SIG-M5 treated with dmso at 0.1 percent for 504 hours (cell line): ENCODE results near the gene GCK.

ENCODE experiments used
- DNase-seq: peaks from one replicate; lab custom pipeline; 2025; ENCODE audit not compliant: unreplicated experiment; lab: John Stamatoyannopoulos, UW

Gene GCK

GRCh38 chr7:44120395-44120794 lies 68.8 kb downstream of the GCK start:
- no peak for DNase-seq

- no peak for DNase-seq
Measured at GRCh38 chr7:44119829-44120380, 69.3 kb downstream of the GCK start.

- DNase-seq, result no peak
Measured at GRCh38 chr7:44117801-44118429, 71.3 kb downstream of the GCK start.

GRCh38 chr7:44116789-44117666 lies 72.2 kb downstream of the GCK start:
- no peak for DNase-seq

- no peak for DNase-seq
Measured at GRCh38 chr7:44116087-44116788, 73.0 kb downstream of the GCK start.

- no peak for DNase-seq
Measured at GRCh38 chr7:44114586-44115310, 74.5 kb downstream of the GCK start.

GRCh38 chr7:44113764-44114354 lies 75.4 kb downstream of the GCK start:
- no peak for DNase-seq

GRCh38 chr7:44112997-44113763 lies 76.1 kb downstream of the GCK start:
- no peak for DNase-seq

GRCh38 chr7:44112231-44112996 lies 76.8 kb downstream of the GCK start:
- DNase-seq, result no peak

- no peak for DNase-seq
Measured at GRCh38 chr7:44111761-44112160, 77.5 kb downstream of the GCK start.

GRCh38 chr7:44110719-44111635 lies 78.3 kb downstream of the GCK start:
- no peak for DNase-seq

GRCh38 chr7:44109991-44110390 lies 79.2 kb downstream of the GCK start:
- DNase-seq, result no peak

- DNase-seq, result no peak
Measured at GRCh38 chr7:44108768-44109750, 80.2 kb downstream of the GCK start.

GRCh38 chr7:44107961-44108767 lies 81.1 kb downstream of the GCK start:
- DNase-seq, result no peak

- no peak for DNase-seq
Measured at GRCh38 chr7:44107116-44107960, 81.9 kb downstream of the GCK start.
